Ovary (tissue), 9 donors: Measurements from ENCODE around the gene SPSB3. TPM values are rescaled to one million over a fixed set of nuclear protein-coding genes. Genes with fewer than 3 reads are reported as not detected.
A peak's percentile ranks its signal among the peaks of the same experiment; 100 is the strongest.

Experiments used
- DNase-seq, 5 donors: peaks; one replicate each; pipeline ENCODE4 v3.0.0-alpha.2; 2019 to 2020
- H3K27ac ChIP-seq, 2 donors: fragments of 200-600 bp; one replicate each; pipeline versions ENCODE4 v1.5.1 to v1.8.0; 2019 to 2022
- H3K27me3 ChIP-seq: fragments of 200-600 bp; one replicate; pipeline ENCODE4 v1.8.0; 2022
- H3K36me3 ChIP-seq: fragments of 200-600 bp; sonication (generic); one replicate; pipeline ENCODE4 v1.5.1; 2019
- H3K4me1 ChIP-seq: one replicate; pipeline ENCODE4 v1.8.1; 2013; ENCODE audit warnings: mild to moderate bottlenecking, moderate library complexity; ENCODE audit not compliant: insufficient read depth
- H3K4me3 ChIP-seq: fragments of 200-600 bp; sonication (generic); one replicate; pipeline ENCODE4 v1.5.1; 2017
- H3K9me3 ChIP-seq, 2 donors: fragments of 200-600 bp in 1 of 2; sonication (generic) in 1 of 2; one replicate each; pipeline versions ENCODE4 v1.5.1 to v1.8.1; 2013 to 2019; ENCODE audit warnings: mild to moderate bottlenecking in 1 of 2, moderate library complexity in 1 of 2
- EP300 ChIP-seq: sonication (generic); formaldehyde crosslinking; IDR thresholded peaks from one replicate; pipeline ENCODE4 v1.6.1; 2017; ENCODE audit warnings: antibody characterized with exemption
- POLR2A ChIP-seq: fragments of 450-650 bp; IDR thresholded peaks from one replicate; pipeline ENCODE4 v1.6.1; 2017; ENCODE audit warnings: antibody characterized with exemption, mild to moderate bottlenecking, moderate library complexity
- WGBS, 3 donors: extraction: QIAGEN DNeasy Blood & Tissue Kit in 1 of 3; methylation state at CpG; one replicate each; pipeline versions ENCODE4 v1.1.5 to v1.1.7; 2013 to 2017; 5-methylcytosine and 5-hydroxymethylcytosine counted together
- intact Hi-C, 4 donors: fragments of 100-400 bp; cut with DNase I; formaldehyde crosslinking; loops; one replicate each; pipeline versions ENCODE4 v1.11.0 to v1.15.1; 2022 to 2023
- polyA plus RNA-seq, 2 donors: library from polyadenylated mRNA; stranded (reverse); fragments of 200-250 nt in 1 of 2; fragments of 350-450 nt in 1 of 2; fragmentation: Illumina TruSeq in 1 of 2; extraction: RNeasy Lipid Tissue Mini Kit (QIAGEN cat#74804) in 1 of 2; gene quantifications; one replicate each; pipeline ENCODE4 v1.2.3, GENCODE V29; 2013 to 2014
- total RNA-seq, 7 donors: library from RNA; depleted of rRNA in 2 of 7; stranded (reverse); fragments of >200 nt in 2 of 7; fragmentation: NEBNext Ultra II Directional in 3 of 7; extraction: Animal tissue kit (Norgen Biotek cat#: 25700) in 3 of 7; gene quantifications; one replicate each; pipeline versions ENCODE4 v1.1.0 to v1.2.4, GENCODE V29; 2016 to 2023
- TF ChIP-seq, protein P1 (sequence below), 3 donors: fragments of 450-650 bp in 2 of 3; fragments of 200-600 bp in 1 of 3; IDR thresholded peaks; one replicate each; pipeline versions ENCODE4 v1.5.1 to v1.8.0; 2016 to 2022; ENCODE audit warnings: antibody characterized with exemption in 3 of 3, mild to moderate bottlenecking in 1 of 3
- donor health status: DM: no; HTN: no; CAD: no; lungs with moderate emphysema.
- donor health status: DM: no; HTN: no; CAD: no.
- donor health status: Bipolar disorder and iron deficiency.
- donor health status: DM: yes; HTN: yes; CAD: no.
- donor health status: DM: no; HTN: no; CAD: no.
- donor health status: DM: yes; HTN: yes; CAD: no.

Gene SPSB3
- total and polyA plus RNA-seq, 9 donors = 2.4 to 138 (median 57.6) TPM

DNA sequence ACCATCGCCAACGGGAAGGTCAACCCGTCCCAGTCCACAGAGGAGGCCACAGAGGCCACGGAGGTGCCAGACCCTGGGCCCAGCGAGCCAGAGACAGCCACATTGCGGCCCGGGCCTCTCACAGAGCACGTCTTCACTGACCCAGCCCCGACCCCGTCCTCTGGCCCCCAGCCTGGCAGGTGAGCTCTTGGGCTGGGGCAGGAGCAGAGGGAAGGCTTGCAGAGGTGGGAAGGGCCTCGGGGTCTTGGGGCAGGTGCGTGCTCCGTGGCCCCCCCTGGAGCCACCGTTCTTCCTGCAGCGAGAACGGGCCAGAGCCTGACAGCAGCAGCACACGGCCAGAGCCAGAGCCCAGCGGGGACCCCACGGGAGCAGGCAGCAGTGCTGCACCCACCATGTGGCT is 16.1 kb downstream of the SPSB3 start:
- intact Hi-C loops = no loop called here
- no peak for TF ChIP-seq POLR2A
- TF ChIP-seq EP300 = no peak
- TF ChIP-seq, protein P1, sequence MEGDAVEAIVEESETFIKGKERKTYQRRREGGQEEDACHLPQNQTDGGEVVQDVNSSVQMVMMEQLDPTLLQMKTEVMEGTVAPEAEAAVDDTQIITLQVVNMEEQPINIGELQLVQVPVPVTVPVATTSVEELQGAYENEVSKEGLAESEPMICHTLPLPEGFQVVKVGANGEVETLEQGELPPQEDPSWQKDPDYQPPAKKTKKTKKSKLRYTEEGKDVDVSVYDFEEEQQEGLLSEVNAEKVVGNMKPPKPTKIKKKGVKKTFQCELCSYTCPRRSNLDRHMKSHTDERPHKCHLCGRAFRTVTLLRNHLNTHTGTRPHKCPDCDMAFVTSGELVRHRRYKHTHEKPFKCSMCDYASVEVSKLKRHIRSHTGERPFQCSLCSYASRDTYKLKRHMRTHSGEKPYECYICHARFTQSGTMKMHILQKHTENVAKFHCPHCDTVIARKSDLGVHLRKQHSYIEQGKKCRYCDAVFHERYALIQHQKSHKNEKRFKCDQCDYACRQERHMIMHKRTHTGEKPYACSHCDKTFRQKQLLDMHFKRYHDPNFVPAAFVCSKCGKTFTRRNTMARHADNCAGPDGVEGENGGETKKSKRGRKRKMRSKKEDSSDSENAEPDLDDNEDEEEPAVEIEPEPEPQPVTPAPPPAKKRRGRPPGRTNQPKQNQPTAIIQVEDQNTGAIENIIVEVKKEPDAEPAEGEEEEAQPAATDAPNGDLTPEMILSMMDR (IDR thresholded peaks at IDR 0.05) = no peak
- 85 to 87% (median 86%) methylated on average over 18 to 19 of the region's 19 CpGs for WGBS, 3 donors

DNA sequence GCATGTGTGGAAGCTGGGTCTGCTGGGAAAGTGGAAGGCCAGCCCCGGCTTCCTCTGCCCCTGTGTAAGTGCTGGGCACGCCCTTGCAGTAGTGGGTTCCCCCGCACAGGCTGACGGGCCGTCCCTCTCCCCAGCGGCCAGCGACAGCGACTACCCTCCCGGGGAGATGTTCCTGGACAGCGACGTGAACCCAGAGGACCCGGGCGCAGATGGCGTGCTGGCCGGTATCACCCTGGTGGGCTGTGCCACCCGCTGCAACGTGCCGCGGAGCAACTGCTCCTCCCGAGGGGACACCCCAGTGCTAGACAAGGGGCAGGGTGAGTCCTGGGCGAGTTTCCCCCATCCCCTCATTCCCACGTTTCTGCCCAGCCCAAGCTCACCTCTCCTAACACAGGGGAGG is 16.5 kb downstream of the SPSB3 start:
- Histone ChIP-seq H3K4me1 (peaks cover 2% of the 10 kb centered on the region), H3K36me3 (no peaks in the 10 kb centered on the region), H3K4me3 (no peak overlapping the region), H3K9me3 (no peaks in the 10 kb centered on the region), H3K27me3 (no peaks in the 10 kb centered on the region), H3K27ac (no peak overlapping the region)
- 87 to 92% (median 89%) methylated on average over 21 to 22 of the region's 22 CpGs for WGBS, 3 donors
- intact Hi-C loops = no loop called here
- DNase-seq = peak in 1 of 5 donors; percentile 43
- no peak for TF ChIP-seq POLR2A
- TF ChIP-seq, protein P1 (IDR thresholded peaks at IDR 0.05) = no peak
- no peak for TF ChIP-seq EP300

More for the DNA sequence above, 16.1 kb downstream of the SPSB3 start:
- Histone ChIP-seq H3K27me3 (no peaks in the 10 kb centered on the region), H3K27ac (no peak overlapping the region), H3K4me3 (no peak overlapping the region), H3K9me3 (no peaks in the 10 kb centered on the region), H3K4me1 (peaks cover 2% of the 10 kb centered on the region), H3K36me3 (no peaks in the 10 kb centered on the region)
- no peak for DNase-seq

- Histone ChIP-seq H3K27me3 (no peaks in the 10 kb centered on the region), H3K4me1 (no peaks in the 10 kb centered on the region), H3K4me3 (no peak overlapping the region), H3K27ac (no peak overlapping the region), H3K36me3 (no peaks in the 10 kb centered on the region), H3K9me3 (no peaks in the 10 kb centered on the region)
- intact Hi-C loops = no loop called here
- 82 to 88% (median 85%) methylated on average over 21 of the region's 21 CpGs for WGBS, 3 donors
- no peak for TF ChIP-seq EP300
- TF ChIP-seq, protein P1 (IDR thresholded peaks at IDR 0.05) = no peak
- no peak for TF ChIP-seq POLR2A
- DNase-seq = no peak
Measured at GRCh38 chr16:1764971-1765370, 17.4 kb downstream of the SPSB3 start.

GRCh38 chr16:1763521-1764511 is 18.6 kb downstream of the SPSB3 start:
- Histone ChIP-seq H3K27ac (no peak overlapping the region), H3K36me3 (no peaks in the 10 kb centered on the region), H3K27me3 (no peaks in the 10 kb centered on the region), H3K4me1 (no peaks in the 10 kb centered on the region), H3K4me3 (no peak overlapping the region), H3K9me3 (no peaks in the 10 kb centered on the region)
- TF ChIP-seq, protein P1 (IDR thresholded peaks at IDR 0.05) = peak in 1 of 3 donors; percentile 15
- TF ChIP-seq EP300 = no peak
- peak in 1 of 5 donors; percentile 68 for DNase-seq
- 68 to 75% (median 70%) methylated on average over 72 to 81 of the region's 81 CpGs for WGBS, 3 donors
- intact Hi-C loops = no loop called here
